Urinary bladder (tissue), 4 donors: ENCODE measurements around the gene F2RL2. TPM values are rescaled to one million over a fixed set of nuclear protein-coding genes. Genes with fewer than 3 reads are reported as not detected.

ENCODE experiments used
- DNase-seq: peaks from one replicate; pipeline ENCODE4 v3.0.0-alpha.2; 2015; ENCODE audit errors: extremely low spot score
- H3K27ac ChIP-seq: one replicate; pipeline ENCODE4 v1.5.1; 2013; ENCODE audit warnings: low read depth, mild to moderate bottlenecking, moderate library complexity
- H3K36me3 ChIP-seq: one replicate; pipeline ENCODE4 v1.6.1; 2013; ENCODE audit warnings: mild to moderate bottlenecking, moderate library complexity; ENCODE audit not compliant: insufficient read depth
- H3K4me1 ChIP-seq: one replicate; pipeline ENCODE4 v1.6.1; 2013; ENCODE audit warnings: mild to moderate bottlenecking, moderate library complexity; ENCODE audit not compliant: insufficient read depth
- H3K4me3 ChIP-seq: one replicate; pipeline ENCODE4 v1.5.1; 2013; ENCODE audit warnings: low read depth, low read length
- WGBS: extraction: QIAGEN DNeasy Blood & Tissue Kit; methylation state at CpG from one replicate; pipeline ENCODE4 v1.1.7; 2013; 5-methylcytosine and 5-hydroxymethylcytosine counted together
- polyA plus RNA-seq: library from polyadenylated mRNA; stranded (reverse); fragments of 200-250 nt; gene quantifications from one replicate; pipeline ENCODE4 v1.2.3, GENCODE V29; 2013
- total RNA-seq: library from RNA; depleted of rRNA; stranded (reverse); fragments of >200 nt; gene quantifications from one replicate; pipeline ENCODE4 v1.2.3, GENCODE V29; 2014
- donor health status: healthy with polysubstance abuse.
- donor health status: healthy.

Gene F2RL2
- total and polyA plus RNA-seq, 2 donors: 1.1 to 2.1 TPM

GRCh38 chr5:76590027-76590426, 33.2 kb downstream of the F2RL2 start:
- WGBS: 93% methylated on average over 1 of the region's 1 CpG
- Histone ChIP-seq H3K4me1 (no peaks in the 10 kb centered on the region), H3K27ac (no peak overlapping the region), H3K36me3 (no peaks in the 10 kb centered on the region), H3K4me3 (no peak overlapping the region)
- DNase-seq: no peak

- no peaks in the 10 kb centered on the region for H3K4me1 ChIP-seq
- H3K27ac ChIP-seq: no peak overlapping the region
- H3K36me3 ChIP-seq: no peaks in the 10 kb centered on the region
- no peak overlapping the region for H3K4me3 ChIP-seq
- DNase-seq: no peak
- 86% methylated on average over 4 of the region's 4 CpGs for WGBS
Measured at GRCh38 chr5:76586531-76586930, 36.7 kb downstream of the F2RL2 start.

DNA sequence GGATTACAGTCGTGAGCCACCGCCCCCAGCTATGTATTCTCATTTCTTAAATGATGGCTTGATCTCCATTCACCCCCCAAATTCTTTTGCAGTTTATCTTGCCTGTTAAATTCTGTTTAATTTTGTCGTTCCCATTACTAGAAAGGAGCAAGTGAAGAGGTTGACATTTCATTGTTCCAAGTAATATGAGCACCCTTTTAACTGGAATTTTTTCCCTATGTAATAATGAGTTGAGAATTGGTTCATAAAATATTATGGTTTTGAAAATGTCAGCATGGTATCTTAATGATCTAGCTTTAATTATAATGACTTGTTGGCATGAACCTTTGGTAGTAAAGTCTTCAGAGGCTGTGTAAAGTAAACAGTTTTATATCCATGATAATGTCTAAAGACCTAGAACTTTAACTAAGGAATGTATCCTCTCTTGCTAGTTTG, 37.4 kb downstream of the F2RL2 start:
- Histone ChIP-seq H3K27ac (no peak overlapping the region), H3K36me3 (no peaks in the 10 kb centered on the region), H3K4me3 (no peak overlapping the region), H3K4me1 (no peaks in the 10 kb centered on the region)
- no peak for DNase-seq
- WGBS: 43% methylated on average over 3 of the region's 3 CpGs

DNA sequence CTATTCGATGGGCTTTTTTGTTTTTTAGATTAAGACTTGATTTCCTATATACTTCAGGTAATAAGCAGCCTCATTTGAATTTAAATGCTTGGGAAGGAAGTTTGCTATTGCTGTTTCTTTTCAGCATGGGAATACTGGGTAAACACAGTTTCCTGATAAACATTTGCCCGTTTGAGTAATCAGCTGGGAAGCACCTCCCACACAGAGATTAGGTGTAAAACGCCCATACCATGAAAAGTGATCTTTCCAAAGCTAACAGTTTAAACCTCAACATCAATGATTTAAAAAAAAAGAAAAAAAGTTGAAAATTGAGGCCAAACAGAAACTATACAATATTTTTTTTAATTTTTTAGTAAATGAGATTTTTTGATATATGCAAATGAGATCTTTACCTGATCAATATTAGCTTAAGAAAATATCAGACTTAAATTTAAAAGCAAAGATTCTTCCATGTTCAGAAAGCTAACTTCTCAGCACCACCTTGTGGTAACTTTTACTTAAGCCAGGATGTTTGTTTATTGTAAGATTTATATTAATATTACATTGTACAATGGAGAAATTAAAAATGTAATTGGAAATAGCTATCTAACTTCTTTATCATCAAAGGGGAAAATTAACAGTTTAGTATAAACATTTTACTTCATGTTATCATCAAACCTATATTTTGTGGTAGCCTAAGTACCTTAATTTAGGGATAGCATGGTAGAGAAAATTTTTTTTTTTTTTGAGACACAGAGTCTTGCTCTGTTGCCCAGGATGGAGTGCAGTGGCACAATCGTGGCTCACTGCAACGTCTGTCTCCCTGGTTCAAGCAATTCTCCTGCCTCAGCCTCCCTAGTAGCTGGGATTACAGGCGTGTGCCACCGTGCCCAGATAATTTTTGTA, 39.8 kb downstream of the F2RL2 start:
- Histone ChIP-seq H3K4me3 (no peak overlapping the region), H3K36me3 (no peaks in the 10 kb centered on the region), H3K4me1 (no peaks in the 10 kb centered on the region), H3K27ac (no peak overlapping the region)
- DNase-seq: no peak
- 51% methylated on average over 7 of the region's 7 CpGs for WGBS

- 87% methylated on average over 6 of the region's 6 CpGs for WGBS
- H3K4me3 ChIP-seq: no peak overlapping the region
- no peaks in the 10 kb centered on the region for H3K4me1 ChIP-seq
- H3K36me3 ChIP-seq: no peaks in the 10 kb centered on the region
- no peak overlapping the region for H3K27ac ChIP-seq
- no peak for DNase-seq
Measured at GRCh38 chr5:76582230-76583162, 40.7 kb downstream of the F2RL2 start.

- H3K4me3 ChIP-seq: no peak overlapping the region
- no peak for DNase-seq
- 95% methylated on average over 3 of the region's 3 CpGs for WGBS
Measured at GRCh38 chr5:76580981-76581380, 42.2 kb downstream of the F2RL2 start.

DNA sequence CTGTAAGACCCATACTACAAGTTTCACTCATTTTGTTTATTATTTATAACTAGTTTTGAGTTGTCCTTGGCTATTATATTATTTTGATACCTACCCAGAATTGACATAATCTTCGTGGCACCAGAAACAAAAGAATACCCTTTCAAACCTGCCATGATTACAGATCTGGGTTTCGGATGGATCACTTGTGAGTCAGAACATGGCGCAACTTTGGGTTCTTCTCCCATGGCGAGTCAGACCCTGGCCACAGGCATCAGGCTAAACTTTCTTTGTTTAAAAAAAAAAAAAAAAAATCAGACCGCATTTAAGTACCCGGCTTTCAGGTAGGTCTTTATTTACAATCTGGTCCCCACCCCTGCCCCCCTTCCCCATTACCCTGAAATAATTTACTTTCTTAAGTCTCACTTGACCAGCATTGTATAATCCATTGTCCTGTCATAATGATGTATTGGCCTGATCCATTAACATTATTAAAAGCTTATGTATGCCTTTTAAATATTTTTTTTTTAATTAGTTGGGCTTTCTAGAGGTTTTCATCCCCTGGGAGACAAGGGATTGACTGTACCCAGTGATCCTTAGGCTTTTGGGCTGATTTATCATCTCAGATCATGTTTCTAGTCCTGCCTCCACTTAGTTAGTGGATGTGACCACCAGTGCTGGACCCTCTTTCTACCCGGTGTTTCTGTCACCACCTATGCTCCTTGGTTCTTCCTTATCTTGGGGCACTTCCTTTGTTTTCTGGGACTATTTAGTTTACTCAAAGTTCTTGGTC, 43.9 kb downstream of the F2RL2 start:
- no peak overlapping the region for H3K4me3 ChIP-seq
- H3K27ac ChIP-seq: no peak overlapping the region
- DNase-seq: no peak
- H3K36me3 ChIP-seq: no peaks in the 10 kb centered on the region
- WGBS: 87% methylated on average over 7 of the region's 7 CpGs
- no peaks in the 10 kb centered on the region for H3K4me1 ChIP-seq

More at GRCh38 chr5:76580981-76581380, 42.2 kb downstream of the F2RL2 start:
- no peak overlapping the region for H3K27ac ChIP-seq
- no peaks in the 10 kb centered on the region for H3K4me1 ChIP-seq
- H3K36me3 ChIP-seq: no peaks in the 10 kb centered on the region

- H3K4me1 ChIP-seq: no peaks in the 10 kb centered on the region
- H3K4me3 ChIP-seq: no peak overlapping the region
- H3K27ac ChIP-seq: no peak overlapping the region
- WGBS: 44% methylated on average over 4 of the region's 4 CpGs
- DNase-seq: no peak
- H3K36me3 ChIP-seq: no peaks in the 10 kb centered on the region
Measured at GRCh38 chr5:76576996-76577395, 46.2 kb downstream of the F2RL2 start.

GRCh38 chr5:76576450-76576849, 46.8 kb downstream of the F2RL2 start:
- Histone ChIP-seq H3K36me3 (no peaks in the 10 kb centered on the region), H3K4me3 (no peak overlapping the region), H3K4me1 (no peaks in the 10 kb centered on the region), H3K27ac (no peak overlapping the region)
- no peak for DNase-seq

- H3K4me1 ChIP-seq: no peaks in the 10 kb centered on the region
- no peak for DNase-seq
- no peak overlapping the region for H3K27ac ChIP-seq
- H3K4me3 ChIP-seq: no peak overlapping the region
- no peaks in the 10 kb centered on the region for H3K36me3 ChIP-seq
Measured at GRCh38 chr5:76571559-76571958, 51.6 kb downstream of the F2RL2 start.

DNA sequence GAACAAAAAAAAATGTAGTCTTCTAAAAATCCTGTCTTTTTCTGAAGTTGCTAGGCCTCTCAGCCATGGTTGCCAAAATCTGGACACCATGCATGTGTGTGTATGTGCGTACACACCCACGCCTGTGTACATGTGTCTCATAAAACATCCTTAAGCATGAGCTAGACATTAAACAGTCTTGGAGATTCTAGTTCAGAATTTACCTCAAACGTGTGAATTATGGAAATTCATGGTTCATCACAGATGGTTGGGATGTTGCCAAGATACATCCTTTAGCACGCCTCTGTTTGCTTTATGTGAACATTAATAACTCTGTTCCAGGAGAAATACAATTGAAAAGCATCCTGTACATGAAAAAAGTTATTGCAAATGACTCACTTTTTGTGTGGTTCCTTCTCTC, 53.0 kb downstream of the F2RL2 start:
- 70% methylated on average over 4 of the region's 4 CpGs for WGBS
- Histone ChIP-seq H3K4me1 (no peaks in the 10 kb centered on the region), H3K36me3 (no peaks in the 10 kb centered on the region), H3K27ac (no peak overlapping the region), H3K4me3 (no peak overlapping the region)
- DNase-seq: no peak
